NT2/D1 (cell line): Measurements from ENCODE around the gene CD47.

ENCODE experiments used
- SUZ12 ChIP-seq: IDR thresholded peaks from 2 replicates; pipeline ENCODE4 v1.6.1; 2011; ENCODE audit not compliant: insufficient read length, insufficient read depth; ENCODE audit errors: extremely low read depth
- YY1 ChIP-seq: IDR thresholded peaks from 2 replicates; pipeline ENCODE4 v1.6.1; 2011; ENCODE audit not compliant: insufficient read length, insufficient read depth
- ZNF274 ChIP-seq: IDR thresholded peaks from 2 replicates; pipeline ENCODE4 v1.6.1; 2011; ENCODE audit warnings: mild to moderate bottlenecking, low read depth, low read length

- TF ChIP-seq YY1 (no peak), SUZ12 (no peak), ZNF274 (no peak)
Observed at GRCh38 chr3:108091498-108092250, 843 bp upstream of the CD47 start.
